ENCODE data around the gene TMEM170B.

TMEM170B gene

DNA sequence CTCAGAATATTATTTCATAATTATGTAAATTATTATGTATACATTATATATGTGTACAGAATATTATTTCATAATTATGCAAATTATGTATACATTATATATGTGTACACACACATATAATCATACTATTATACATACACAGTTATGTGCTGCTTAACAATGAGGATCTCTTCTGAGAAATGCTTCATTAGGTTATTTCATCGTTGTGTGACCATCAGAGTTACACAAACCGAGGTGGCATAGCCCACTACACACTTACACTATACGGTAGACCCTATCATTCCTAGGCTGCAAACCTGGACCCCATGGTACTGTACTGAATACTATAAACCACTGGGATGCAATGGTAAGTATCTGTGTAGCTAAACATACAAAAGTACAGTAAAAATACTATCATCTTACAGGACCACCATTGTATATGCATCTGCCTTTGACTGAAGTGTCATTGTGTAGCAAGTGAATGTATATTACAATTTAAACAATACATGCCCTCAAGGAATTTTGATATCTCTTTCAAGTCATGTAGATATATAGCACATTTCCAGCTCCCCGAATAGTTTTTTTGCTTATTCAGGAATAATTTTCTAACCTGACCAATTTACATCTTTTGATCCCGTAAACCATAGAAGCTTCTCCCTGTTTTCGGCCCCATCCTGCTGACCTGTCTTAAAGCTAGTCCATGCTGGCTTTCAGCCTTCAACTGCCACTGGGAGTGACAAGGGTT lies 71.2 kb downstream of the TMEM170B start:
- no peak for ATAC-seq
- TF ChIP-seq ZFP3 (CRISPR knock-in tag; IDR thresholded peaks at IDR 0.05), result no peak
- TF ChIP-seq GLIS3 (CRISPR knock-in tag; IDR thresholded peaks at IDR 0.05), result no peak

DNA sequence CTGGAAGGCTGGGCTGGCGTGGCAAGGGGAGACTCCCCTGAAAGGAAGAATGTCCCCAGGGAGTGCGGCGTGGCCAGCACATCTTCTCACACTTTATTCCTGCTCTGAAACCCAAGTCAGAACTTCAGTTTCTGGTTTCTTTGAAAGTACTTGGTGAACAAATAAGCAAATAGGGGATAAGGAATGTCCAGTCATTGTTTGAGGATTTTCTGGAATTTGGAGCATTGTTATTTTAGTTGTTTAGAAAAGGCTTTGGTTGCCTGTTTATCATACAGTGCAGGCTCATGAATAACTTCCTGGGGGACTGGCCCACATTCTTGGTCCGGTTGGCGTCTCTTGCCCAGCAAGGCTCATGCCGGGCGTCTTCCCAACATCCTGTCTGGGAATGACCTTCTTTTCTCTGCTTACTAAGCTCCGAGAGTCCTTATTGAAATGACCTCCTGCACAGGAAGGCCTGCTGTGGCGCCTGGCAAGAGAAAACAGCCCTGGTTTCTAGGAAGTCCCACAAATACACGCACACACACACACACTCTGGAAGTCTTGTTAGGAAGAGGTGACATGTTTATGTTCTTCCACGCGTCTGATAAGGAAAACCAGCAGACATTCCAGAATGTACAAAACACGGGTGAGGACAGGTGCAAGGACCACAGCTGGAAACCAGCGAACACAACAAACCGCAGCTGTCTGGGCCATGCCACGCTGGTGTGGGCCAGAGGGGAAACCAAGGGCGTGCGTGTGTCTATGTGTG lies 71.9 kb downstream of the TMEM170B start:
- ATAC-seq, result peak; percentile 75
- no peak for TF ChIP-seq ARNTL (CRISPR knock-in tag; IDR thresholded peaks at IDR 0.05; ENCODE audit: borderline replicate concordance, low read depth)
- no peak for TF ChIP-seq BACH2 (CRISPR knock-in tag; IDR thresholded peaks at IDR 0.05; ENCODE audit: borderline replicate concordance)
- TF ChIP-seq ZFP30 (CRISPR knock-in tag; IDR thresholded peaks at IDR 0.05), result no peak
- TF ChIP-seq, protein P1, sequence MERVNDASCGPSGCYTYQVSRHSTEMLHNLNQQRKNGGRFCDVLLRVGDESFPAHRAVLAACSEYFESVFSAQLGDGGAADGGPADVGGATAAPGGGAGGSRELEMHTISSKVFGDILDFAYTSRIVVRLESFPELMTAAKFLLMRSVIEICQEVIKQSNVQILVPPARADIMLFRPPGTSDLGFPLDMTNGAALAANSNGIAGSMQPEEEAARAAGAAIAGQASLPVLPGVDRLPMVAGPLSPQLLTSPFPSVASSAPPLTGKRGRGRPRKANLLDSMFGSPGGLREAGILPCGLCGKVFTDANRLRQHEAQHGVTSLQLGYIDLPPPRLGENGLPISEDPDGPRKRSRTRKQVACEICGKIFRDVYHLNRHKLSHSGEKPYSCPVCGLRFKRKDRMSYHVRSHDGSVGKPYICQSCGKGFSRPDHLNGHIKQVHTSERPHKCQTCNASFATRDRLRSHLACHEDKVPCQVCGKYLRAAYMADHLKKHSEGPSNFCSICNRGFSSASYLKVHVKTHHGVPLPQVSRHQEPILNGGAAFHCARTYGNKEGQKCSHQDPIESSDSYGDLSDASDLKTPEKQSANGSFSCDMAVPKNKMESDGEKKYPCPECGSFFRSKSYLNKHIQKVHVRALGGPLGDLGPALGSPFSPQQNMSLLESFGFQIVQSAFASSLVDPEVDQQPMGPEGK (CRISPR knock-in tag; IDR thresholded peaks at IDR 0.05; ENCODE audit: borderline replicate concordance), result no peak
- no peak for TF ChIP-seq ZNF70 (CRISPR knock-in tag; IDR thresholded peaks at IDR 0.05)
- no peak for TF ChIP-seq ESRRG (CRISPR knock-in tag; IDR thresholded peaks at IDR 0.05)
- TF ChIP-seq, protein P2, sequence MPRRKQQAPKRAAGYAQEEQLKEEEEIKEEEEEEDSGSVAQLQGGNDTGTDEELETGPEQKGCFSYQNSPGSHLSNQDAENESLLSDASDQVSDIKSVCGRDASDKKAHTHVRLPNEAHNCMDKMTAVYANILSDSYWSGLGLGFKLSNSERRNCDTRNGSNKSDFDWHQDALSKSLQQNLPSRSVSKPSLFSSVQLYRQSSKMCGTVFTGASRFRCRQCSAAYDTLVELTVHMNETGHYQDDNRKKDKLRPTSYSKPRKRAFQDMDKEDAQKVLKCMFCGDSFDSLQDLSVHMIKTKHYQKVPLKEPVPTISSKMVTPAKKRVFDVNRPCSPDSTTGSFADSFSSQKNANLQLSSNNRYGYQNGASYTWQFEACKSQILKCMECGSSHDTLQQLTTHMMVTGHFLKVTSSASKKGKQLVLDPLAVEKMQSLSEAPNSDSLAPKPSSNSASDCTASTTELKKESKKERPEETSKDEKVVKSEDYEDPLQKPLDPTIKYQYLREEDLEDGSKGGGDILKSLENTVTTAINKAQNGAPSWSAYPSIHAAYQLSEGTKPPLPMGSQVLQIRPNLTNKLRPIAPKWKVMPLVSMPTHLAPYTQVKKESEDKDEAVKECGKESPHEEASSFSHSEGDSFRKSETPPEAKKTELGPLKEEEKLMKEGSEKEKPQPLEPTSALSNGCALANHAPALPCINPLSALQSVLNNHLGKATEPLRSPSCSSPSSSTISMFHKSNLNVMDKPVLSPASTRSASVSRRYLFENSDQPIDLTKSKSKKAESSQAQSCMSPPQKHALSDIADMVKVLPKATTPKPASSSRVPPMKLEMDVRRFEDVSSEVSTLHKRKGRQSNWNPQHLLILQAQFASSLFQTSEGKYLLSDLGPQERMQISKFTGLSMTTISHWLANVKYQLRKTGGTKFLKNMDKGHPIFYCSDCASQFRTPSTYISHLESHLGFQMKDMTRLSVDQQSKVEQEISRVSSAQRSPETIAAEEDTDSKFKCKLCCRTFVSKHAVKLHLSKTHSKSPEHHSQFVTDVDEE (CRISPR knock-in tag; IDR thresholded peaks at IDR 0.05), result no peak
- no peak for TF ChIP-seq TOX (CRISPR knock-in tag; IDR thresholded peaks at IDR 0.05; ENCODE audit: borderline replicate concordance)
- no peak for TF ChIP-seq ISL1 (CRISPR knock-in tag; IDR thresholded peaks at IDR 0.05)
- no peak for TF ChIP-seq ZC3H10 (CRISPR knock-in tag; IDR thresholded peaks at IDR 0.05)
- no peak for TF ChIP-seq TCF4 (CRISPR knock-in tag; IDR thresholded peaks at IDR 0.05; ENCODE audit: borderline replicate concordance)
- TF ChIP-seq, protein P3, sequence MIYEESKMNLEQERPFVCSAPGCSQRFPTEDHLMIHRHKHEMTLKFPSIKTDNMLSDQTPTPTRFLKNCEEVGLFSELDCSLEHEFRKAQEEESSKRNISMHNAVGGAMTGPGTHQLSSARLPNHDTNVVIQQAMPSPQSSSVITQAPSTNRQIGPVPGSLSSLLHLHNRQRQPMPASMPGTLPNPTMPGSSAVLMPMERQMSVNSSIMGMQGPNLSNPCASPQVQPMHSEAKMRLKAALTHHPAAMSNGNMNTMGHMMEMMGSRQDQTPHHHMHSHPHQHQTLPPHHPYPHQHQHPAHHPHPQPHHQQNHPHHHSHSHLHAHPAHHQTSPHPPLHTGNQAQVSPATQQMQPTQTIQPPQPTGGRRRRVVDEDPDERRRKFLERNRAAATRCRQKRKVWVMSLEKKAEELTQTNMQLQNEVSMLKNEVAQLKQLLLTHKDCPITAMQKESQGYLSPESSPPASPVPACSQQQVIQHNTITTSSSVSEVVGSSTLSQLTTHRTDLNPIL (CRISPR knock-in tag; IDR thresholded peaks at IDR 0.05; ENCODE audit: low read depth), result no peak
- no peak for TF ChIP-seq CSDC2 (CRISPR knock-in tag; IDR thresholded peaks at IDR 0.05)
- TF ChIP-seq, protein P4, sequence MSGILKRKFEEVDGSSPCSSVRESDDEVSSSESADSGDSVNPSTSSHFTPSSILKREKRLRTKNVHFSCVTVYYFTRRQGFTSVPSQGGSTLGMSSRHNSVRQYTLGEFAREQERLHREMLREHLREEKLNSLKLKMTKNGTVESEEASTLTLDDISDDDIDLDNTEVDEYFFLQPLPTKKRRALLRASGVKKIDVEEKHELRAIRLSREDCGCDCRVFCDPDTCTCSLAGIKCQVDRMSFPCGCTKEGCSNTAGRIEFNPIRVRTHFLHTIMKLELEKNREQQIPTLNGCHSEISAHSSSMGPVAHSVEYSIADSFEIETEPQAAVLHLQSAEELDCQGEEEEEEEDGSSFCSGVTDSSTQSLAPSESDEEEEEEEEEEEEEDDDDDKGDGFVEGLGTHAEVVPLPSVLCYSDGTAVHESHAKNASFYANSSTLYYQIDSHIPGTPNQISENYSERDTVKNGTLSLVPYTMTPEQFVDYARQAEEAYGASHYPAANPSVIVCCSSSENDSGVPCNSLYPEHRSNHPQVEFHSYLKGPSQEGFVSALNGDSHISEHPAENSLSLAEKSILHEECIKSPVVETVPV (CRISPR knock-in tag; IDR thresholded peaks at IDR 0.05), result no peak
- TF ChIP-seq ZNF565 (CRISPR knock-in tag; conservative IDR thresholded peaks at IDR 0.05; ENCODE audit: low read depth), result no peak
- no peak for TF ChIP-seq OSR1 (CRISPR knock-in tag; IDR thresholded peaks at IDR 0.05)

DNA sequence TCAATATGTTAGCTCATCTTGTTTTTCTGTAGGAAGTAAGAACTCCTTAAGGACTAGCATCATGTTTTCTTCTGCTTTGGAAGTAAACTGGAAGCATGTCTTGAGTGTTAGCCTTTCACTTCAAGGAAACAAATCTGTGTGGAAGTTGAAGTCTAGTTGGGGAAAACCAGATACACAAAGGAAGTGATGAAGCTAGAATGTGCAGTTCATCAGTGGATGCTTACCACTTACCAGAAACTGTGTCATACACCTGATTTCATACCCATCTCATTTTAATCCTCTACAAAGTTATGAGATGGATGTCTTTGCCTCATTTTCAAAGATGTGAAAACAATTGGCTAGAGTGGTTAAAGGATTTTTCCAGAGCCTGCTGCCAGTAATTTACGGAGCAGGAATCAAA lies 75.8 kb downstream of the TMEM170B start:
- TF ChIP-seq, protein P5, sequence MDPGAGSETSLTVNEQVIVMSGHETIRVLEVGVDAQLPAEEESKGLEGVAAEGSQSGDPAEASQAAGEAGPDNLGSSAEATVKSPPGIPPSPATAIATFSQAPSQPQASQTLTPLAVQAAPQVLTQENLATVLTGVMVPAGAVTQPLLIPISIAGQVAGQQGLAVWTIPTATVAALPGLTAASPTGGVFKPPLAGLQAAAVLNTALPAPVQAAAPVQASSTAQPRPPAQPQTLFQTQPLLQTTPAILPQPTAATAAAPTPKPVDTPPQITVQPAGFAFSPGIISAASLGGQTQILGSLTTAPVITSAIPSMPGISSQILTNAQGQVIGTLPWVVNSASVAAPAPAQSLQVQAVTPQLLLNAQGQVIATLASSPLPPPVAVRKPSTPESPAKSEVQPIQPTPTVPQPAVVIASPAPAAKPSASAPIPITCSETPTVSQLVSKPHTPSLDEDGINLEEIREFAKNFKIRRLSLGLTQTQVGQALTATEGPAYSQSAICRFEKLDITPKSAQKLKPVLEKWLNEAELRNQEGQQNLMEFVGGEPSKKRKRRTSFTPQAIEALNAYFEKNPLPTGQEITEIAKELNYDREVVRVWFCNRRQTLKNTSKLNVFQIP (CRISPR knock-in tag; IDR thresholded peaks at IDR 0.05; ENCODE audit: borderline replicate concordance, low read depth), result no peak
- TF ChIP-seq BACH2 (CRISPR knock-in tag; IDR thresholded peaks at IDR 0.05; ENCODE audit: borderline replicate concordance), result no peak
- TF ChIP-seq ESRRG (CRISPR knock-in tag; IDR thresholded peaks at IDR 0.05), result no peak
- no peak for TF ChIP-seq SNAI2 (CRISPR knock-in tag; IDR thresholded peaks at IDR 0.05)
- TF ChIP-seq, protein P1 (CRISPR knock-in tag; IDR thresholded peaks at IDR 0.05; ENCODE audit: borderline replicate concordance), result no peak
- no peak for TF ChIP-seq ZNF565 (CRISPR knock-in tag; conservative IDR thresholded peaks at IDR 0.05; ENCODE audit: low read depth)
- TF ChIP-seq CSDC2 (CRISPR knock-in tag; IDR thresholded peaks at IDR 0.05), result no peak
- no peak for TF ChIP-seq ZC3H10 (CRISPR knock-in tag; IDR thresholded peaks at IDR 0.05)
- TF ChIP-seq ARNTL (CRISPR knock-in tag; IDR thresholded peaks at IDR 0.05; ENCODE audit: borderline replicate concordance, low read depth), result no peak
- no peak for TF ChIP-seq ZFP30 (CRISPR knock-in tag; IDR thresholded peaks at IDR 0.05)
- TF ChIP-seq ZFP3 (CRISPR knock-in tag; IDR thresholded peaks at IDR 0.05), result no peak
- TF ChIP-seq TCF4 (CRISPR knock-in tag; IDR thresholded peaks at IDR 0.05; ENCODE audit: borderline replicate concordance), result no peak
- TF ChIP-seq ZNF8 (CRISPR knock-in tag; IDR thresholded peaks at IDR 0.05), result no peak
- no peak for TF ChIP-seq GLIS3 (CRISPR knock-in tag; IDR thresholded peaks at IDR 0.05)
- no peak for ATAC-seq
